GM21423 (cell line): Measurements from ENCODE around the gene DES.
"Not testable (repeated sequence)": the region's sequence is repeated elsewhere in the genome, so short reads cannot be mapped to it uniquely, and the experiment has no call there.

Experiments
- ATAC-seq: cut with Tn5 transposase; IDR thresholded peaks from one replicate; pipeline ENCODE4 v1.9.1; 2021; ENCODE audit warnings: mild to moderate bottlenecking, moderate library complexity; ENCODE audit not compliant: unreplicated experiment

Gene DES

GRCh38 chr2:219418155-219419011 is at the start of gene DES:
DES (plus strand) TSS chr2:219418377; CDS start chr2:219418463, 86 bp downstream.
- no peak for ATAC-seq

DNA sequence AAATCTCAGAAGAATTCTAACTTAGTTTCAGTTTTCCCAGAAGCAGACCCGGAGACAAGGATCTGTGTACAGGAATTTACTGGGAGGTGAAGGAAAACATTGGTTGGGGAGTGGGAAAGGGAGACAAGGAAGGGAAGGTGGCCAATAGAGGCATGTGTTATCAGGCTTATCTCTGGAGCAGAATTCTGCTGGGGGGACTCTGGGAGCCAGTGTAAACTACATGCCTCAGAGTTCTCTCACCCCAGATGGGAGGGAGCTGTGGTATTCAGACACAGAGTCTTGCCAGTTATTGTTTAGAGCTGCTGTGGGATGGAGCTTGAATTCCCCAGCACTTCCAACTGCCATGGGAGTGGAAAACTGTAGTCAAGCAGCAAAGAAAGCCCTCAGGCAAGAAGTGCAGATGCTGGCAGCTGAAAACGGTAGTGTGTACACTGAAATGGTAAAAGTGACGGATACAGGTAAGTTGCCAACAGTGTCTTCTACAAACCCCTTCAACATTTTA is 49.4 kb upstream of the DES start:
- ATAC-seq = no peak

GRCh38 chr2:219369447-219369861 is 48.7 kb upstream of the DES start:
- no peak for ATAC-seq

- no peak for ATAC-seq
These were observed 39.9 kb upstream of the DES start for GRCh38 chr2:219378163-219378851.

DNA sequence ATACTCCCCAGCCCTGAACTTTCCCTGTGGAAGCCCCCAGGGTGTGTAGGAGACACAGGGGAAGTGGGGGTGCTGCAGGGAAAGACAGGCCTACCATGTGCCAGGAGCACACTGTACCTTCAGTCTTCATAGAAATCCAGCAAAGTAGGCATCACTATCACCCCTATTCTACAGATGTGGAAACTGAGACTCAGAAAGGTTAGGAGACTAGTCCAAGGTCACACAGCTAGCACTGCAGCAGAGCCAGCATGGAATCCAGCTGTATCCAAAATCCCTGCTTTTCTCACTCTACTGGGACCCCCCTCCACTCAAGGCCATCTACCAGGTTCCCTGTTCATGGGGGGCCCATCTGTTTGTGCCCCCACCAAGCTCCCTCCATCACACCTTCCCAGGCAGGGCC is 37.3 kb upstream of the DES start:
- ATAC-seq = no peak

DNA sequence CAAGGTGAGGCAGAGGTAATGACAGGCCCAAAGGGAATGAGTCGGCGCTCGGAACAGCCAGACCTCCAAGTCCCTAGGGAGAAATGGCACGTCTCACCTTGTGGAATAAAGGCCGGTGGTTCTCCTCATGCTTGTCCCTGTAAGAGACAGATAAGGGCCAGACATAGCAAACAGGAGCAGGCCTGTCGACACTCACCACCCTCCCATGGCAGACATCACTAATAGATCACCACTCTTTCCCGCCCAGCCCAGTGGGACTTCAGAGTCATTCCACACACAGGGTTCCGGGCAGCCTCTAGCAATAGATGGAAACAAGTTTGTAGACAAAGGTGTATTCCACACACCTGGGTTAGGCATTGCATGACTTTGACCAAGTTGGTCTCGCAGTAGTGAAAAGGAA is 36.7 kb upstream of the DES start:
- no peak for ATAC-seq

DNA sequence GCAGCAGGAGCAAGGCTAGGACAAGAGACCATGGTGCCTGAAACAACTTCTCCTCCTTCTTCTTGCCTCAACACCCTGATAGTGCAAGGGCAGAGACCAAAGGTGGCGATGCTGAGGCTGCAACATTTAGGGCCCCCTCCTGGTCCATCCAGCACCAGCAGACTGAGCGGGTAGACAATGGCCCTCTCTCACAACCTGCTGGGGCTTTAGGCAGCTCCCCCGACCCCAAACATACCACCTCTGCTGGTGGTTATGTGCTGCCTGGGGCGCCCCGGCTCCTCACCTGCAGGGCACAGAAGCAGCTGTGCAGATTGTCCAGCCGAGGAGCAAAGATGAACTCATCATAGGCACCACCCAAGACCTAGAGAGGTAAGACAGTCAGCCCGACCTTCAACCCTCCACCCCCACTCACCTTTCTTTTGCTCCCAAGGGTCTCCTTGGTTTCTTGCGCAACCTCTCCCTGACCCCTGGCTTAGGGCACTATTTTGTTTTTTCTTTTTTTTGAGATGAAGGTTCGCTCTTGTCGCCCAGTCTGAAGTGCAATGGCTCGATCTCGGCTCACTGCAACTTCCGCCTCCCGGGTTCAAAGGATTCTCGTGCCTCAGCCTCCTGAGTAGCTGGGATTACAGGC is 34.0 kb upstream of the DES start:
- ATAC-seq = no peak

GRCh38 chr2:219384859-219385258 is 33.3 kb upstream of the DES start:
- no peak for ATAC-seq

DNA sequence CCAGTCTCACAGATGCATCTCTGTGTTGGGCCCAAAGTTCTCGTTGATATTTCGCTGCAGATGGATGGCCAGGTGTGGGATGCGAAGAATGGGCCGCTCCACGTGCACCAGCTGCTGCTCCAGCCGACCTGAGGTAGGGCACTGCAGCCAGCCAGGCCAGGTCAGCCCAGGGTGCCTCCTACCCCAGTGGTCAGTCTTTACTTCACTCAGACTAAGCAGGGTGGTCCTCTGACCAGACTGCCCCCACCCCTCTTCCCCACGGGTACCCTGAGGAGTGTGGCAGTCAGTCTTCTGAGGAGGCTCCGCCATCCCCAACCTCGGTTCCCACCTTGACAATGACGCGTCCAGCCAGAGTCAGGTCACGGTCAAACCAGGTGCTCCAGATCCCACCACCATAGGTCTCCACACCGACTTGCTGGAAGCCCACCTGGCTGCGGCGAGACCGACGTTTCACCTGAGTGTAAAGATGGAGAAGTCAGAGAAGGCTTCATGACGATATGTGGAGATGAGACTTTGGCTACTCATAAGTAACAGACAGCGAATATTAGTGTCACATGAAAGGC is 32.1 kb upstream of the DES start:
- ATAC-seq = no peak

DNA sequence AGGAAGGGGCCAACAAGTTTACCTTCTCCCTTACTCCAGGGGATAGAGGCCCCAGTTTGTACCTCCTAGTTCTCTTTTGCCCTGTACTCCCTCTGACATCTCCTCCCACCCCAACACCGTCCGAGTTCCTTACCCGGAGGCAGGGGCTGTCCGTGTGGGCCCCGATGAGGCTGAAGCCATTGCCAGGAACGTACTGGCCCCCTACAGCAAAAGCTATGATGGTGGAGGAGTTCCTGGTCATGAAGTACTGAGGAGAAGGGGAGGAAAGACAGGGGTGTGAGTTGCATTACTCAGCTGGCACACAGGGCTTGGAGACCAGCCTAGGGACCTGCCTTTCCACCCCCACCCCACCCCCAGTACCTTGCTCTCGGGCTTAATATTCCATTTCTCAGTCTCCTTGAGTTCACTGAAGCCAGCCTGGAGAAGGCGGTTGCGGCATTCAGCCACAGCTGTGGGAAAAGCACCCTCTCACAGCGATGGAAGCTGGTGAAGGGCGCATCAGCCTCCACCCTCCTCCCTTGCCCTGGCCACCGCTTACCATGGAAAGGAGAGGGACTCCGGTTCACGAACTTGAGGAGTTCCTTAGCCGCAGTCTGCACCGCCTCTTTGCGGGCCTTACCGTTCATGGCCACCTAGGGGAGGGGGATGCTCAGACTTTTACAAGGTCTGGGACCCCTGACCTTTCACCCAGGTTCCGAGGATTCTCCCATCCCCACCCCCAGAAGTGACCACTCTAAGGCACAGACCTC is 31.5 kb upstream of the DES start:
- ATAC-seq = no peak

DNA sequence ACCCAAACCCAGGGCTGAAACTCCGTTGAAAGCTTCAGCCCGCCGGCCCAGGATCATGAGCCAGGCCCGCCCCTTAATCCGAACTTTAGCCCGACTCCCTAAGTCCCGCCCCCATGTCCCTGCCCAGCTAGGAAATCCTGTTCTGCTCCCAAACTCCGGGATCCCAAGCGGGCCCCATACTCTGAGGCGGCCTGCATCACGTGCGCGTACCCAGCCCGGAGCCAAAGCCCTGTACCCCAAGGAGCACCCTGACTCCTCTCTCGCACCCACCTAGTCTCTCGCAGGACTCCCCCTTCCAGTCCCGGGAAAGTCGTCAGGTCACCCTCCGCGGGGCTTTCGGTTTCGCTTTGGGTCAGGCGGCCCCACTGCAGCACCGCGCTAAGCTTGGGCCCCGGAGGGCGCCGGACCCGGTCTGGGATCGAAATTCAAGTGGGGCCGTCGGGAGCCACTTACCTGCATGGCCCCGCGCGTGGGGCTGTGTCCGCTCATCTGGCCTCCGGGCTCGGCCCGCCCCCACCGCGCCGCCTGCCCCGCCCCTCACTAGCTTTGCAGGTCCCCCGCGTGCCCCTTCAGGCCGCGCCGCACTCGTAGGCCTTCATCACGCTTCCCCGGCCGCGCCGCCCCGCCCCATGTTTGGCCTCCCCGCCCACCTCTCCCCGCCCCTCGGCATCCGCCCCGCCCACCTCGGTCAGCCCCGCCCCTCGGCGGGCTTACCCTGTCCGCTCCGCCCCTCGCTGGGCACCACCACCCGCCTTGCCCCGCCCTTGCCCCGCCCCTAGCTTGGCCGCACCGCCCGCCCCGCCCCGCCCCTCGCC is 30.7 kb upstream of the DES start, which contains the start of gene DNPEP:
Gene DNPEP, minus strand, starts transcription at position 607 of the 815 bp plus-strand sequence. Its CDS starts 118 bp downstream, at position 489.
- ATAC-seq = peak; percentile 49

DNA sequence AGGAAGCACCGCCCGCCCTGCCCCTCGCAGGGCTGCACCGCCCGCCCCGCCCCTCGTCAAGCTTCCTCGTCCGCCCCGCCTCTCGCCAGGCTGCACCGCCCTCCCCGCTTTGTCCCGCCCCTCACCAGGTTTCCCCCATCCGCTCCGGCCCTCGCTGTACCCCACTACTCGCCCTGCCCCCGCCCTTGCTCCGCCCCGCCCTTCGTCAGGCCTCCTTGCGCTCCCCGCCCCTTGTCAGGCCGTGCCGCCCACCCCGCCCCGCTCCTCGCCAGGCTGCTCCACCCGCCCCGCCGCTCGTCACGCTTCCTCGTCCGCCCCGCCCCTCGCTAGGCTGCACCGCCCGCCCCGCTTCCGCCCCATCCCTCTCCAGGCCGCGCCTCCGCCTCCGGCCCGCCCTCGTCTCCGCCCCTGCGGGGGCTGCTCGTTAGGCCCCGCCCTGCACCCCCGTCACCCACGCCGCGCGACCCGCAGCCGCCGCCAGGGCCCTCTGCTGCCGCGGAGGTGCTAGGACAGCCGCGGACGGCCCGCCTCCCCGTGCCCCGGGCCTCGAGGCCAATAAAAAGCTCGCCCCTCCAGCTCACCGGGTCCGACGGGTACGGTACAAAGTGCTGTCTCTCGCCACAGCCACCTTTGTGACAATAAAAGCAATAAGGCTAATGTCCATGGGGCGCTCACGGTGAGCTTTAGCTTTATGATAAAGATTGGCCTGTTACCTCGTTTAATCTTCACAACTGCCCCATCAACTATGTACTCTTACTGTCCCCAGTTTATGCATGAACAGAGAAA is 29.9 kb upstream of the DES start:
- ATAC-seq = peak; percentile 84

- ATAC-seq = no peak
These were observed 29.3 kb upstream of the DES start for GRCh38 chr2:219388907-219389156.

DNA sequence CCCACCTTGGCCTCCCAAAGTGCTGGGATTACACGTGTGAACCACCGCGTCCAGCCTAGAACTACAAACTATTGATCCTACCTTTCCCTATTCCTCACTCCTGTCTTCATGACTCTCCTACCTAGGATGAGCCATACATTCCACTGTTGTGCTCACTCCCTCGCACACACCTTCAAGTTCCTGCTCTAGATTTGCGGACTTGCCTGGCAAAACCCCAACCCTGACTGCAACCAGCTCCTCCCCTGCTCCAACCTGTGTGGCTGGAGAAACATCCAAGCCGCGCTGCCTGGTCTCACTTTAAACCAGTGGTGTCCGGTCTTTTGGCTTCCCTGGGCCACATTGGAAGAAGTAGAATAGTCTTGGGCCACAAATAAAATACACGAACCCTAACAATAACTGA is 25.4 kb upstream of the DES start:
- no peak for ATAC-seq

- ATAC-seq = not testable (repeated sequence)
These were observed 23.1 kb upstream of the DES start for GRCh38 chr2:219395056-219395455.

GRCh38 chr2:219395609-219396008 is 22.6 kb upstream of the DES start:
- no peak for ATAC-seq

DNA sequence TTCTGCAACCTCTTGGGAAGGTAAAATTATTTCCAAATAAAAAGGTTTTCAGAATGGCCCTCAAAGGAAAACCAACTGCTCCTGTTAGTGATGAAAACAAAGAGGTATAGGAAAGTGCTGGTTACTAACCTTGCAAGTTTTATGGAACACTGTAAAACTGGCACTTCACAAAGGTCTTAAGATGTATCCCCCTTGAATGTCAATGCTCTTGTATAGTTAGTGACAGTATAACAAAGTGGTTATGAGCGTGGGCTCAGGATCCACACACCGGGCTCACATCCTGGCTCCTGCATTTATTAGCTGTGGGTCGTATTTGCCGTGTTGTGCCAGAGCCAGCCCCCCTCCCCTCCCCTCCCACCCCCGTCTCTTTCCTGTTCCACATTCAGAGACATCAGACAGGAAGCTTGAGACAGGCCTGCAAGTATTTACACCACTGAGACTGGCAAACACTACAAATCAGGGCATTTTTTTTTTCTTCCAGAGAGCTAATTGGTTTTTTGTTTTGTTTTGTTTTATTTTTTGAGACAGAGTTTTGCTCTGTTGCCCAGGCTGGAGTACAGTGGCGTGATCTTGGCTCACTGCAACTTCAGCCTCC is 21.2 kb upstream of the DES start:
- no peak for ATAC-seq

DNA sequence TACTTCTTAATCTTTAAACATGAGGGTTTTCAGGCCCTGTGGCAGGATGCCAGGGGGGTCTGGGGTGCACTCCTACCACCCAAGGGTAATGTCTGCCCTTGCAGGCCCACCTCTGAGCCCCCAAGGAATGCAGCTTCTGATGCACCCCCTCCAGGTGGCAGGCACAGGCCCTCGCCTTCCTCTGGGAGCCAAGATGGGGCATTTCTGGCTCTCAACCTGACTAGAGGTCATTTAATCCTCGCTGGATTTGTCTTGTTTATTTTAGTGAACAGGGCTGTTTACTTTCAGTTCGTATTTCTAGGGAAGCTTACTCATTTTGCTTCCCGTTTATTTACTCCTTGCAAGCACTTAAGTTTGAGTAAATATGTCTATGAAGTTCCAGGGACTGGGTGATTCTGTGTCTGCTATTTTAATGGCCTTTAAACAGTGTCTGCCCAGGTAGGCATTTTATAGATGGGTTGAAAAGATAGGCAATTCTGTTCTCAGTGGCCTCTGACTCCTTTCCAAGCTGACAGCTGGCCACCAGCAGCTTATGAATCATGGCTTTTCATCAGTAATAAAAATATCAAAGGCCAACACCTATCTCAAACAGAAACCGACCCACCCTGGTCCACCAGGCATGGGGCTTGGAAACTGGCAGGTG is 19.3 kb upstream of the DES start:
- no peak for ATAC-seq
